ENCODE measurements around the gene CST3.
"Not testable (repeated sequence)": the region's sequence is repeated elsewhere in the genome, so short reads cannot be mapped to it uniquely, and the experiment has no call there.

Gene CST3

DNA sequence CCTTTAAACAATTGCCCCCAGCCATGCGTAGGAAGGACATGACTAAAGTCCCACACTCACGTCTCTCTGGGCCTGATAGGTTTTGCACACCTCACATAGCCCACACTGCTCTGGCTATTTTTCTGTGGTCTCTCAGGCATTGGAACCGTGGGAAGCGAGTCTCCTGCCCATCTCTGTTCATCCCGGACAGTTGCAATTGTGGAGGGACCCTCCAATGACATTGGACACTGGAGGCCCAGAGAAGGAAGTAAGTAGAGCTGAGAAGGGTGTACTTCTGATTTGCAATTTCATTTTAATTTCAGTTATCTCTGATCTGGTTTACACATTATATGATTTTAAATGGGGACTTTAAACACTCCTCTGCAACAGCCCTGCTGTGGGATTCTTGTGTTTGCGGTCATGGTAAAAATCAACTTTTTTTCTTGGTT is 23.3 kb upstream of the CST3 start:
- no peak for DNase-seq

DNA sequence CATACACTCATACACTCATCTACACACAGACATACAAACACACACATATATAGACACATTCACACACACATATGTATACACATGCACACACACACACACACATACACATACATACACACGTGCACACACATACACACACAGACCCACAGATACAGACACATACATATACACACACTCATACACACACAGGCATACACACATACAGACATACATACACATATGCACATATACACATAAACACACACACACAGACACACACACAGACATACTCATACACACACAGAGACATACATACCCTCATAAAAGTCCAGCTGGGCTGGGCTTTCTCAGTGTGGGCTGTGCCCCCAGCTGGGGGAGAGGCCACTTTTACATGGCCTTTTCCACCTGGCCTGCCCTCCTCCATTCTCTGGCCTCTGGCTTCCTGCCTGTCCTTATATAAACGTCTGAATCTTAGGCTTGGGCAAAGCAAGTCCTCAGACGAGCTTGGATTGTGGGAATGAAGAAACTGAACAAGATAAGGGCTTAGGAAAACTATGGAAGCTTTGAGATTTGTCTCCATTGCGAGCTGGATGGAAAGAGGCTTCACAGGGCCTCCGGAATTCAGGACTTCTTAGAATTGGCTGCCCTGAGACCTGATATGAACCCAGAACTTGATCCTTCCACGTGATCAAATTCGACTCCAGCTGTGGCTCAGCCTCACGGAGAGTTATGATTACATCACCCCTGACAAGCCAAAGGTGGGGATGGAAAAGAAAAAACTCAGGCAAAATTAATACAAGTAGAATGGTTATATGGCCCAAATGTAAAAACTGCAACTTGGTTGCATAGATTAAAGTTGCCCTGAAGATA is 22.5 kb upstream of the CST3 start:
- no peak for DNase-seq

DNA sequence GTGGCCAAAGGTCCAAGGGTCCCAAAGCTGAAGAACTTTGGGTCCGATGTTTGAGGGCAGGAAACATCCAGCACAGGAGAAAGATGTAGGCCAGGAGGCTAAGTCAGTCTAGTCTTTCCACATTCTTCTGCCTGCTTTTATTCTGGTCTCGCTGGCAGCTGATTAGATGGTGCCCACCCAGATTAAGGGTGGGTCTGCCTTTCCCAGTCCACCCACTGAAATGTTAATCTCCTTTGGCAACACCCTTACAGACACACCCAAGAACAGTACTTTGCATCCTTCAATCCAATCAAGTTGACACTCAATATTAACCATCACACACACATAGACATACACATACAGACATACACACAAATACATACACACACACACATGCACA is 21.8 kb upstream of the CST3 start:
- not testable (repeated sequence) for DNase-seq

DNA sequence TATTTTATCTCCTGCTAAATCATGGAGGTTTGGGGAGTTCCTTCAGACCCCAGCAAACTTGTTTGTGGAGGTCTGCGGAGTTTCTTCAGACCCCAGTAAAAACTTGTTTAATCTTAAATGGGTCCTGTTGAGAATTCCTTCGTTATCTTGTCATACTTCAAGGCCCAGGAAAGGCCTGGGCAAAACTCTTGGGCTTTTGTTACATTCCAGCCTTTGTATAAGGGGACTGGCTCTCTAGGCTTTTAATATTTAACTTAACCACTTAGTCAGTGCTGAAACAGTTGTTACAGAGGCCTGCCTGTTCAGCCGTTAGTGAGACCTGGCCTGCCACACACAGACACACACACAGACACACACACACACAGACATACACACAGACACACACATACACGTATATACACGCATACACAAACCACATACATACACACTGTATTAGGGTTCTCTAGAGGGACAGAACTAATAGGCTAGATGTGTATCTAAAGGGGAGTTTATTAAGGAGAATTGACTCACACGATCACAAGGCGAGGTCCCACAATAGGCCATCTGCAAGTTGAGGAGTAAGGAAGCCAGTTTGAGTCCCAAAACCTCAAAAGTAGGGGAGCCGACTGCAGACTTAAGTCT is 21.3 kb upstream of the CST3 start:
- no peak for DNase-seq

DNA sequence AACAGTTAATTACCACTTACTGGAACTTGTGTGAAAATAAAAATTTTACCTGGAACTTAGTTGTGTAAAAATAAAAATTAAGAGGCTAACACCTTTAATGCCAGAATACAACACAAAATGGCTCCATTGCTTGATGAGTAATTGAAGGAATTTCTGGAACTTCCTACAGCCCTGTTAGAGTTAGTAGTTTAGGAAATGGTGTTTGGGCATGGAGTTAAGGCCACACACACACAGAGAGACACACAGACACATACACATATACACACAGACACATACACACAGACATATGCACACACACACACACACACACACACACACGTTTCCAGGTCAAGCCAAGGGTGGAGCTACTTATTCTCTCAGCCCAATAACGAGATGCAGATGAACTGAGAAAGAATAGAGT is 20.6 kb upstream of the CST3 start:
- DNase-seq, result no peak

DNA sequence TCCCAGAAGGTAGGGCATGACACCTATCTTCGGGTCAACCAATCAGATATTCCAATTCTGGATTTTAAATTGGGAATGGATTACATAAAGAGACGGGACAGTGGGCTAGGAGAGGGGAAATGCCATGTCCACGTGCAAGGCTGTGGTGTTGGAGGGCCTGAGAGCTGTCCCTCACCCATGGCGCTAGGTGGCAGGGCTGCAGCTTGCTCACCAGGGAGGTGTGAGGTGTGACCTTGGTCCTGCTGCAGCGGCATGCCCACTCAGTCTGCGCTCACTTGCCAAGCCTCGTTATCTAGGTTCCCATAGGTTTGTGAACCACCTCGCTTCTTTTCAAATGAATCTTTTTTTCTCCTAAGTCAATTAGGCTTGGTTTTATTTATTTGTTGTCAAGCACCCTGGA is 19.4 kb upstream of the CST3 start:
- no peak for DNase-seq

DNA sequence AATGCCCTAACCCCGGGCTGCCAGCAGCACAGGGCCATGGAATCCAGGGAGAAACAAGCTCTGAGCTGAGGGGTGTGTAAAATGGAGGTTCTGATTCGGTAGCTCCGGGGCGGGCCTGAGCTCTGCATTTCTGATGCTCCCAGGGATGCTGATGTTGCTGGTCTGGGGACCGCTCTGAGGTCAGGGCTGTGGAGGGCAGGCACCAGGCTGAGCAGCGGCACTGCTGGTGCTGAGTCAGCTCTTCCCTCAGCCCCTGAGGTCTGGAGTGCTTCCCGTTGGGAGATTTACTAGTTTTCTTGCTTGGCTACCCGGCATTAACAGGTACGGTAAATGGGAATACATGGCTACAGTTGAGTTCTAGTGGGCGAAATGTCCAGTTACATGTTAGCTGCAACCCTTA is 18.6 kb upstream of the CST3 start:
- no peak for DNase-seq

DNA sequence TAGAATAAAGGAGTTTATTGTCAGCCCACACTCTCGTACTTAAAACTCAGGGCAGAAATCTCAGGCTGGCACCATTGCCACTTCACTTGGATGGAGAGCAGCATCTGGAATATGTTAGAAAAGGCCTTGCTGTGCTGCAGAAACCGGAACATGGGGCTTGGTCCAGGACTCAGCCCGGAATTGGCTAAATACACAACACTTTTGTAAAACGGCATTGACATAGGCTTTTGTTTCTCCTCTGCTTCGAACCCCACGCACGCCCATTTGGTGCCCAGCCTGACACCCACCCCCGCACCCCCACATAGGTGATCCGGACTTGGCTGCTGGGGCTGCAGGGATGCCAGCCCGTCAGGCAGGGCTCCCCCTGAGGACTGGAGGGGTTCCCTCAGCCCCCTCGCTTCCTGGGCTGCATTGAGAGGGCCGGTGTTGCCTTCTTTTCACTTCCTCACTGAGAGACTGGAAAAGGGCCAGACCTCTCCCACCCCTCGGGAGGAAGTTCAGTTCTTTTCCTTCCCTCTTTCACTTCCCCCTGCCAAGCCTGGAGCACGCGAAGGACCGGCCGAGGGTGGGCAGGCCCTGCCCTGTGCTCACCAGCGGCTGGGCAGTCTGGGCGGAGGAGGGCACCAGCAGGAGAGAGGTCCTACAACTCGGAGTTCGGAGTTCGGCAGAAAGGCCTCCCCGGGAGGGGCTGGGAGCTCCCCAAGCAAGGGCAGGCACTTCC is 17.9 kb upstream of the CST3 start:
- DNase-seq, result no peak

DNA sequence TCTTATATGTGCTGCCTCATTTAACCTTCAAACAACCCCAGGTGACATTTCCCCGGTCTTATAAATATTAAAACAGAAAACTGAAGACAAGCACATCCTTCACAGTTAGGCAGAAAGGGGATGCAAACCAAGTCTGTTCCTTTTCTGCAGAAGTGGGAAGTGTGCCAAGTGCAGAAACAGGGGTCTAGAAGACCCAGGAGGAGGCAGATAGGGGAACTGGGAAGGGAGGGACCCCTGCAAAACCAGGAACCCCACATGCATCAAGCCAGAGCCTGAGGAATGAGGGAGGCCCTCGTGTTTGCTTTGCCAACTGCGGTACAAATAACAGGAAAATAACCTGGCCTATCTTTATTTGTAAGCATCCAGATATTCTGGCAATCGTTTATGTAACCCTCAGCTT is 17.0 kb upstream of the CST3 start:
- DNase-seq, result no peak

DNA sequence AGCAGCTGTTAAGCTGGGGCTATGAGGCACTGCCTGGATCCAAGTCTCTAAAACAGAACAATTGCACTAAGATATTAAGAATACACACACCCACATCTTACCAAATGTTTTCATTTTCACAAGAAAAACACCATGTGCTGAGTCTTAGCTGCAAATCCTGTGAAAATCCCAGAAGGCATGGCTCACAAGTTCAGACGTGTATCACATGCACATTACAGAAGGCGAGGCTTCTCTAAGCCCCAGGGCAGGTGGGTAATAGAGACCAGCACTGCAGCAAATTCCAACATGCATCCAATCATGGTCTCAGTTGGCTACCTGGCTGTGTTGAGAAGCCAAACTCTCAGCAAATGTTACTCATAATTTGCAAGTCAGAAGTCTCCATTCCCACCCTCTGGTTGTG is 16.2 kb upstream of the CST3 start:
- DNase-seq, result no peak

DNA sequence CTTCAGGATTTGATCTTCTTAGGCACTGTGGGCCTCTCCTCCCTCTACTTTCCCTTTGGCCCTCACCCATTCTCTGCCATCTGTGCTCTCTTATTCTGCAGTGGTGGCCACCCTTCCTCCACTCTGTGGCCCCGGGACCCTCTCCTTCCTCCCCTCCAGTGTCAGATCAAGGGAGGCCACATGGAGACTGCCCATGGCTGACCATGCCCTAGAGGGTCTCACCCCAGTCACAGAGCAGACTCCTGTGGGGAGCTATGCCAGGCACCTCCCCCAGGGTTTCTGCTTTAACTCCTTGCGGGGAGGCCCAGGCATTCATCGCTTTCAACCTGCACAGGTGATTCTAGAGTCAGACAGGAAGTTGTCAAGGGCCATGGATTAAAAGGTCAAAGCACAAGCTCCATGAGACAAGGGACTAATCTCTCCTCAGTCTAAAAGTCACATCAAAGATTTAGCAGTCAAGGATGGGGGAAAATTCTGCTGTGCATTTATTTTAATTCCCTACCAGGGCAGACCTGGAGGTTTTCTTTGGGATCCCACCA is 15.7 kb upstream of the CST3 start:
- no peak for DNase-seq

DNA sequence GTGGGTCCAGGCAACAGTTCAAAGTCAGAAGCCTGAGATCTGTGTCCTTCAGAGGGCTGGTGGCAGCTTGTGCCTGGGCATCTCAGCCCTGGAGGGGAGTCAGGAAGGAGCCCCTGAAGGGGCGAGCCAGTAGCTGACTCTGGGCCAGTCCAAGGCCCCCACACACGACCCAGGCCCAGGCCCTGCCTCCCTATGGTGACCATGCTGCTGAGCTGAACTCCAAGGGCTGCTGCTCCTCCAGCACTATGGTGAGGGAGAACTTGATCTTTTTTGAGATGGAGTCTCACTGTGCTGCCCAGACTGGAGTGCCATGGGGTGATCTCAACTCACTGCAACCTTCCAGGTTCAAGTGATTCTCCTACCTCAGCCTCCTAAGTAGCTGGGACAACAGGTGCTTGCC is 15.2 kb upstream of the CST3 start:
- DNase-seq, result no peak

DNA sequence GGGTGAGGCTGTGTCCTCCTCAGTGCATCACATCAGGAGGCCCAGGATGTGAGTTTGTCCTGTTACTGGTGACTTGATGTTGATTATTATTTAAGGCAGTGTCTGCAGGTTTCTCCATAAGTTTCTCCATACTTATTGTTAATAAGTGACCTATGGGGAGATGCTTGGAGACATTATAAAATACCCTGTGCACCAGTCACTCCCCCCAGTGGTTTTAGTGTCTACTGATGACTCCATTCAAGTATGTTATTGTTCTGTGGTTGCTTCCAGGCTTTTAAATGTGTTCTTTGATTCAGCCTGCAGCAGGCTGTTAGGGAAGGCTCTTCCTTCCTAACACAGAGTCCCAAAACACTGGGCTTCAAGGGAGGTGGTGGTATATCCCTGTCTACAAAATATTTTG is 14.6 kb upstream of the CST3 start:
- DNase-seq, result no peak

DNA sequence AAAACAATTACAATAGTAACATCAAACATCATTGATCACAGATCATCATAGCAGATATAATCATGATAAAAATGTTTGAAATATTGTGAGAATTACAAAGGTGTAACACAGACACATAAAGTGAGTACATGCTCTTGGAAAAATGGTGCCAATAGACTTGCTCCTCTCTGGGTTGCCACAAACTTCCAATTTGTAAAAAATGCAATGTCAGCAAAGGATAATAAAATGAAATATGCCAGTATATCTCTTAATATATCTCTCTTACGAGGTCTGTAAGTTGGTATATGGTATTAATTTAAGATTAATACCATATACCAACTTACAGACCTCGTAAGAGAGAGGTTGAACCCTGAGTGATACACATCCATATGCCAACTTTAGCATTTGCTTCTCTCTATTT is 13.4 kb upstream of the CST3 start:
- DNase-seq, result no peak

DNA sequence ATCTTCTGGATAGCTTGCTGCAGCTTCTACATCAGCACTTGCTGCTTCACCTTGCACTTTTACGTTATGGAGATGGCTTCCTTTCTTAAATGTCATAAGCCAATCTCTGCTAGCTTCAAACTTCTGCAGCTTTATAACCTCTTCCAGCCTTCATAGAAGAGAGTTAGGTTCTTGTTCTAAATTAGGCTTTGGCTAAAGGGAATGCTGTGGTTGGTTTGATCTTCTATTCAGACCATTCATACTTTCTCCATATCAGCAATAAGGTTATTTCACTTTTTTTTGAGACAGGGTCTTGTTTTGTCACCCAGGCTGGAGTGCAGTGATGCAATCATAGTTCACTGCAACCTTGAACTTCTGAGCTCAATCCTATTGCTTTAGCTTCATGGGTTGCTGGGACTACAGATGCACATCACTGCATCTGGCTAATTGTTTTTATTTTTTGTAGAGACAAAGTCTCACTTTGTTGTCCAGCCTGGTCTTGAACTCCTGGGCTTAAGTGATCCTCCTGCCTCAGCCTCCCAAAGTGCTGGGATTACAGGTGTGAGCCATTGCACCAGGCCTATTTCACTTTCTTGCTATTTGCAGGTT is 12.2 kb upstream of the CST3 start:
- no peak for DNase-seq

DNA sequence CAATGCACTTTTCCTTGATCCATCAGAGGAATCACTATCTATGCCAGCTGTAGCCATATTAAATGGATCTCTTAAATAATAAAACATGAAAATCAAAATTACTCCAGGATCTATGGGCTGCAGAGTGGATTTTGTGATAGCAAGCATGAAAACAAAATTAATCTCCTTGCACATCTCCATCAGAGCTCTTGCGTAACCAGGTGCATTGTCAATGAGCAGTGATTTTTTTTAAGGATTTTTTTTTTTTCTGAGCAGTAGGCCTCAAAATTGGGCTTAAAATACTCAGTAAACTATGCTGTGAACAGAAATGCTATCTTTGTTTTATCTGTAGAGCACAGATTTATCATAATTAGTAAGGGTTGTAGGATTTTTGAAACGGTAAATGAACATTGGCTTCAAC is 11.5 kb upstream of the CST3 start:
- DNase-seq, result no peak

DNA sequence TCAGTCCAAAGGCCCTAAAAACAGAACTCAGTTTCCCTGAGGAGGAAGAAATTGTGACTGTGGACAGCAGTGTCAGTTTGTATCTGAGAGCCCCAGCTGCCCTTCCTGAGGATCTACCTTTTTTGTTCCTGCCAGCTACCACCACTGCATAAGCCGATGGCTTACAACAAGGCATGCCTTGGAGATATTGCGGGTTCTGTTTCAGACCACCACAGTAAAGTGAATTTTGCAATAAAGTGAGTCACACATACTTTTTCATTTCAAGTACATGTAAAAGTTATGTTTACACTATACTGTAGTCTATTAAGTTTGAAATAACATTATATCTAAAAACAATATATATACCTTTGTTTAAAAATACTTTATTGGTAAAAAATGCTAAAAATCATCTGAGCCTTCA is 9.6 kb upstream of the CST3 start:
- no peak for DNase-seq

DNA sequence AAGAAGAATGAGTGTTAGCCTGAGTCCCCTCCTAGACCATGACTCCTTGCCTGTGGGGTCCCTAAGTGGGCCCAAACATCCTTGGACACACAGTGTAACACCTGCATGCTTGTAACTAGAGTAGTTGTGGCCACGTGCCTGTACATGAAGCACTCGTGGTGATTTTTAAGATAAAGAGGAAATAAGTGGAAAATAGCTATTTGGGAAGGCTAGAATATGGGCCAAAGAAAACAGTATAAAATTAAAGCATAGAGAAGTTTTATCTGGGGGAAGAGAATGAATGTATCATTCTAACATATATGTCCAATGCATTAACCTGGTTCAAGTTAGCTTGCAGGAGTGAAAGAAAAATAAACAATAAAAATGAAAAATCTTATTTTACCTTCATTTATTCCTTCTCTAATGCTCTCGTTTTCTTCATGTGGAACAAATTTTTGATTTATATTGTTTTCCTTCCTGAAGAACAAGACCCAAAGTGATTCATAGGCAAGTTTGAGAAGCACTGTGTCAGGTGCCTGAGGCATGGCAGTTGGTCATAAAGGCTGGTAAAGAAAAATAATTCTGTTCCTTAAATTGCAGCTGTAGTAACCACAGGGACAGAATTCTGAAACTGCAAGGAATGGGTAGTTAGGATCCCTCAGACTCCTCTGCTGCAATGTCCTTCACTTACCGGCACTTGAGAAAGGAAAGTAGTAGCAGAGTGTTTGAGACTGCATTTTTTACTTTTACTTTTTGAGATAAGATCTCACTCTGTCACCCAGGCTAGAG is 8.5 kb upstream of the CST3 start:
- no peak for DNase-seq

DNA sequence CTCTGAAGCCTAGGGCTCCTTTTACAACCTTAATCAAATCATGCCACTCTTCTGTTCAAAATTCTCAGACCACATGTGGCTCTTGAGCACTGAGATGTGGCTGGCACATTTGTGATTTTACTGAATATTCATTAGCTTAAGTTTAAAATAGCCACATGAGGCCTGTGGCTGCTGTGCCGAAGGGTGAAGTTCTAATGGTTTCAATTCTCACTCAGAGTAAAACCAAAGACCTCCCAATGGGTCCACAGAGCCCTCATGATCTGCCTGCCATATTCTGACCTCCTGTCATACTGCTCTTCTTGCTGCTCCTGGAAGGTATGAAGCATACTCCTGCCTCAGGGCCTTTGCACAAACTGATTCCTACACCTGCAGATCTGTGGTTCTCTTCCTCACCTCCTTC is 7.8 kb upstream of the CST3 start:
- DNase-seq, result no peak

DNA sequence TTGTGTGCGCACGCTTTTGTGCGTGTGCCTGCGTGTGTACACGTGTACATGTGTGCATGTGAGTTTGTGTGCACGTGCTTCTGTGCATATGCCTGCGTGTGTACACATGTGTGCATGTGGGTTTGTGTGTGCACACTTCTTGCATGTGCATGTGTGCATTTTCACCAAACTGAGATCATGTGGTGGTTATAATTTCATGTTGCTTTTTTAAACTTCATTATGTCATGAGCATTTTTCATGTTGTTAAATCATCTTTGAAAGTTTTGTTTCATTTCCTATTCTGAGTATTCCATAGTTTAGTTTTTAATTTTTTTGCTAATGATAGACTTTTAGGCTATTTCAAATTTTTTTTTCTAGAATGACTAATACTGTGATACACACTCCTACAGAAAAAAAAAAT is 6.4 kb upstream of the CST3 start:
- no peak for DNase-seq

DNA sequence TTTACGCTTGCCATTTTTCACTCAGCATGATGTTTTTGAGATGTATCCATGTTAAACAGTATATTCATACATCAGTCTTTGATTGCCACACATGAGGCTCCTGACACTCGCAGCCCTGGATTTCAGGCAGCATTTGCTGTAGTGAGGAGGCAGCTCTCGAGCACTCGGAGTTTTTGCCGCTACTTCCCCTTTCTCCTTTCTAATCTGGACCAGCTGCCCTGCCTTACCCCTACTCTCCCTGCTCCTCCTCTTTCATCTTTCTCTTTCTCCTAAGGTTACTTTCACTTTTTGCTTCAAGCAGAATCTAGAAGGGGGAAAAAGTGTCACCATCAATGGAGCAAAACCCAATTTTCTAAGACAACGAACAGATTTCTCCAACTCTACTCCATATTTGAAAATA is 5.9 kb upstream of the CST3 start:
- DNase-seq, result no peak

DNA sequence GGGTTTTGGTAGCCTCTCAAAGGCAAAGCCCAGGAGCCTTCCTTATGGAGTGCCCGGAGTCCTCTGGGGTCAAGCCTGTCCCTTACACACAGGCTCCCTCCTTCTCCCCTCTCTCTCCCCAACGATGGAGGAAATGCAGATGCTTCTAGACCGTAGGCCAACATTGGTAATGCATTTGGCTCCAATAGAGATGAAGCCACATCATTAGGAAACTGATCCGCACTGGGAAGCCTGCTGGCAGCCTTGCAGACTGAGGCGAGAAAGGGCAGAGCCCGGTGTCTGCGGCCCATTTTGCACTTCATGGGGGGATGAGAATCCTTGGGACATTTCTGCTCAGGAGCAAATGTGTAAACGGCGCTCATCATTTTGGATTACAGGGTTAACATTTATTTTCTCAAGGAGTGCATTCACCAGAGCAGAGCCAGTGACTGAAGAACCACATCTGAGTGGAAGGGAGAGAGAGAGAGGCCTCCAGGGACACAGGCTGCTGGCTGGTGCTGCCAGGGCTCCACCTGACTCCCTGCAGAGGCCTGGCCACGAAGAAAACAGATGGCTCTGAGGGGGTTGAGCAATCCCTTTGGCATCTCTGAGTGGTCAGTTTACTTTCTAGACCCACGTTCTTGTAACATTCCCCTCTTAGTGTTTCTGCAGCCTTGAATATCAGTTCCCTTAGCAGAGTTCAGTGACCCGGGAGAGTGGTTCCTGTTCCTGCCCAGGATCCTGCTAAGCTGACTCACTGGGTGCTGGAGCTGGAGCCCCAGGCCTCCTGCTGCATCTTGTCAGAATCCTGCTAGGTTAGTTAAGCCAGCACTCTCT is 4.4 kb upstream of the CST3 start:
- DNase-seq, result peak; percentile 33
